WTC11 (cell line): Measurements from ENCODE around the gene NDRG2. TPM values are rescaled to one million over a fixed set of nuclear protein-coding genes. Genes with fewer than 3 reads are reported as not detected.

Experiments
- ATAC-seq: fragments of 200-7000 bp; cut with Tn5 transposase; 2 replicates; pipeline ENCODE4 v1.10.0; 2021; ENCODE audit warnings: mild to moderate bottlenecking, moderate library complexity
- CTCF ChIA-PET: fragments of 300-600 bp; sonication (Branson Sonifier 250); formaldehyde crosslinking; loops from one replicate; lab custom pipeline; 2021; ENCODE audit warnings: antibody characterized with exemption; lab: Charles Lee
- POLR2A ChIA-PET: fragments of 350-600 bp; sonication (Branson Sonifier 250); formaldehyde crosslinking; loops from one replicate; lab custom pipeline; 2021; ENCODE audit warnings: antibody characterized with exemption; lab: Charles Lee
- DNase-seq: peaks from one replicate; pipeline ENCODE4 v3.0.0; 2021; ENCODE audit warnings: low spot score
- H3K27ac Mint-ChIP-seq: 2 replicates; pipeline ENCODE4 v1.8.0; 2021; ENCODE audit warnings: mixed read lengths
- H3K27me3 Mint-ChIP-seq: 2 replicates; pipeline ENCODE4 v1.8.0; 2021; ENCODE audit warnings: low read depth, mild to moderate bottlenecking, moderate library complexity, mixed read lengths
- H3K36me3 Mint-ChIP-seq: 2 replicates; pipeline ENCODE4 v1.8.0; 2021; ENCODE audit warnings: mixed read lengths
- H3K4me1 Mint-ChIP-seq: 2 replicates; pipeline ENCODE4 v1.8.0; 2022; ENCODE audit warnings: mixed read lengths
- H3K4me3 Mint-ChIP-seq: 2 replicates; pipeline ENCODE4 v1.8.0; 2021; ENCODE audit warnings: mild to moderate bottlenecking, moderate library complexity, mixed read lengths
- H3K9me3 Mint-ChIP-seq: 2 replicates; pipeline ENCODE4 v1.8.0; 2021; ENCODE audit warnings: mixed read lengths
- E2F5 ChIP-seq: sonication (generic); formaldehyde crosslinking; IDR thresholded peaks from 2 replicates; pipeline ENCODE4 v1.8.1; 2022; ENCODE audit warnings: mild to moderate bottlenecking, moderate library complexity, missing genetic modification reagents
- FOXJ3 ChIP-seq: sonication (generic); formaldehyde crosslinking; IDR thresholded peaks from 2 replicates; pipeline ENCODE4 v1.9.0; 2021; ENCODE audit warnings: missing genetic modification reagents, mild to moderate bottlenecking, borderline replicate concordance
- OVOL2 ChIP-seq: fragments of 250-450 bp; sonication (Bioruptor Pico); IDR thresholded peaks from 2 replicates; pipeline ENCODE4 v1.9.0; 2021; ENCODE audit warnings: mild to moderate bottlenecking, borderline replicate concordance
- SP1 ChIP-seq: sonication (generic); formaldehyde crosslinking; conservative IDR thresholded peaks from 2 replicates; pipeline ENCODE4 v1.8.1; 2022; ENCODE audit warnings: missing genetic modification reagents
- TP53 ChIP-seq: sonication (generic); formaldehyde crosslinking; IDR thresholded peaks from 2 replicates; pipeline ENCODE4 v1.8.1; 2023; ENCODE audit warnings: mild to moderate bottlenecking, missing genetic modification reagents
- ZNF121 ChIP-seq: sonication (generic); formaldehyde crosslinking; IDR thresholded peaks from 2 replicates; pipeline ENCODE4 v1.8.0; 2023; ENCODE audit warnings: missing genetic modification reagents
- ZNF263 ChIP-seq: sonication (generic); formaldehyde crosslinking; IDR thresholded peaks from 2 replicates; pipeline ENCODE4 v1.8.1; 2022; ENCODE audit warnings: low read depth, mild to moderate bottlenecking, moderate library complexity, missing genetic modification reagents
- ZNF317 ChIP-seq: sonication (generic); formaldehyde crosslinking; IDR thresholded peaks from 2 replicates; pipeline ENCODE4 v1.8.1; 2023; ENCODE audit warnings: low read depth, mild to moderate bottlenecking, moderate library complexity, missing genetic modification reagents, borderline replicate concordance
- total RNA-seq: library from RNA; stranded (reverse); gene quantifications from 3 replicates; pipeline ENCODE4 v1.2.3, GENCODE V29; 2021
- TF ChIP-seq, protein P1 (sequence below): sonication (generic); formaldehyde crosslinking; IDR thresholded peaks from 2 replicates; pipeline ENCODE4 v1.8.1; 2023; ENCODE audit warnings: mild to moderate bottlenecking, missing genetic modification reagents, borderline replicate concordance
- TF ChIP-seq, protein P2 (sequence below): fragments of 250-450 bp; sonication (Bioruptor Pico); IDR thresholded peaks from 2 replicates; pipeline ENCODE4 v1.8.0; 2021; ENCODE audit warnings: mild to moderate bottlenecking
- TF ChIP-seq, protein P3 (sequence below): sonication (generic); formaldehyde crosslinking; IDR thresholded peaks from 2 replicates; pipeline ENCODE4 v1.8.0; 2022; ENCODE audit warnings: mild to moderate bottlenecking, missing genetic modification reagents
- TF ChIP-seq, protein P4 (sequence below): sonication (generic); formaldehyde crosslinking; IDR thresholded peaks from 2 replicates; pipeline ENCODE4 v1.8.1; 2022; ENCODE audit warnings: missing genetic modification reagents, borderline replicate concordance
- TF ChIP-seq, protein P5 (sequence below): fragments of 200-600 bp; IDR thresholded peaks from 2 replicates; pipeline ENCODE4 v1.8.0; 2022; ENCODE audit warnings: antibody characterized with exemption
- TF ChIP-seq, protein P6 (sequence below): sonication (generic); formaldehyde crosslinking; IDR thresholded peaks from 2 replicates; pipeline ENCODE4 v1.8.0; 2022; ENCODE audit warnings: mild to moderate bottlenecking, missing genetic modification reagents

NDRG2 gene
- total RNA-seq, 1 experiment from 2014 or later = 32.2 TPM

- ATAC-seq (no peak), DNase-seq (no peak)
- H3K27ac Mint-ChIP-seq = no peak overlapping the region
- peaks cover 17% of the 10 kb centered on the region for H3K4me1 Mint-ChIP-seq
- ChIA-PET CTCF (interaction anchor here (0.9 to 9.1 kb wide), 5 partner anchors 17 to 72 kb away, joined by 3 to 670 read pairs (median 5); partner anchors contain the start of genes RNASE7 and SLC39A2), POLR2A (no interaction called here)
- no peaks in the 10 kb centered on the region for H3K9me3 Mint-ChIP-seq
- H3K4me3 Mint-ChIP-seq = no peak overlapping the region
- peaks cover 6% of the 10 kb centered on the region; the same call in 1 of the 2 replicates for H3K36me3 Mint-ChIP-seq
- TF ChIP-seq ZNF263 (CRISPR knock-in tag) = no peak
- TF ChIP-seq SP1 (CRISPR knock-in tag) = no peak
- TF ChIP-seq, protein P1, sequence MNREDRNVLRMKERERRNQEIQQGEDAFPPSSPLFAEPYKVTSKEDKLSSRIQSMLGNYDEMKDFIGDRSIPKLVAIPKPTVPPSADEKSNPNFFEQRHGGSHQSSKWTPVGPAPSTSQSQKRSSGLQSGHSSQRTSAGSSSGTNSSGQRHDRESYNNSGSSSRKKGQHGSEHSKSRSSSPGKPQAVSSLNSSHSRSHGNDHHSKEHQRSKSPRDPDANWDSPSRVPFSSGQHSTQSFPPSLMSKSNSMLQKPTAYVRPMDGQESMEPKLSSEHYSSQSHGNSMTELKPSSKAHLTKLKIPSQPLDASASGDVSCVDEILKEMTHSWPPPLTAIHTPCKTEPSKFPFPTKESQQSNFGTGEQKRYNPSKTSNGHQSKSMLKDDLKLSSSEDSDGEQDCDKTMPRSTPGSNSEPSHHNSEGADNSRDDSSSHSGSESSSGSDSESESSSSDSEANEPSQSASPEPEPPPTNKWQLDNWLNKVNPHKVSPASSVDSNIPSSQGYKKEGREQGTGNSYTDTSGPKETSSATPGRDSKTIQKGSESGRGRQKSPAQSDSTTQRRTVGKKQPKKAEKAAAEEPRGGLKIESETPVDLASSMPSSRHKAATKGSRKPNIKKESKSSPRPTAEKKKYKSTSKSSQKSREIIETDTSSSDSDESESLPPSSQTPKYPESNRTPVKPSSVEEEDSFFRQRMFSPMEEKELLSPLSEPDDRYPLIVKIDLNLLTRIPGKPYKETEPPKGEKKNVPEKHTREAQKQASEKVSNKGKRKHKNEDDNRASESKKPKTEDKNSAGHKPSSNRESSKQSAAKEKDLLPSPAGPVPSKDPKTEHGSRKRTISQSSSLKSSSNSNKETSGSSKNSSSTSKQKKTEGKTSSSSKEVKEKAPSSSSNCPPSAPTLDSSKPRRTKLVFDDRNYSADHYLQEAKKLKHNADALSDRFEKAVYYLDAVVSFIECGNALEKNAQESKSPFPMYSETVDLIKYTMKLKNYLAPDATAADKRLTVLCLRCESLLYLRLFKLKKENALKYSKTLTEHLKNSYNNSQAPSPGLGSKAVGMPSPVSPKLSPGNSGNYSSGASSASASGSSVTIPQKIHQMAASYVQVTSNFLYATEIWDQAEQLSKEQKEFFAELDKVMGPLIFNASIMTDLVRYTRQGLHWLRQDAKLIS = no peak
- TF ChIP-seq, protein P2, sequence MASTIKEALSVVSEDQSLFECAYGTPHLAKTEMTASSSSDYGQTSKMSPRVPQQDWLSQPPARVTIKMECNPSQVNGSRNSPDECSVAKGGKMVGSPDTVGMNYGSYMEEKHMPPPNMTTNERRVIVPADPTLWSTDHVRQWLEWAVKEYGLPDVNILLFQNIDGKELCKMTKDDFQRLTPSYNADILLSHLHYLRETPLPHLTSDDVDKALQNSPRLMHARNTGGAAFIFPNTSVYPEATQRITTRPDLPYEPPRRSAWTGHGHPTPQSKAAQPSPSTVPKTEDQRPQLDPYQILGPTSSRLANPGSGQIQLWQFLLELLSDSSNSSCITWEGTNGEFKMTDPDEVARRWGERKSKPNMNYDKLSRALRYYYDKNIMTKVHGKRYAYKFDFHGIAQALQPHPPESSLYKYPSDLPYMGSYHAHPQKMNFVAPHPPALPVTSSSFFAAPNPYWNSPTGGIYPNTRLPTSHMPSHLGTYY (CRISPR knock-in tag) = no peak
- TF ChIP-seq, protein P3, sequence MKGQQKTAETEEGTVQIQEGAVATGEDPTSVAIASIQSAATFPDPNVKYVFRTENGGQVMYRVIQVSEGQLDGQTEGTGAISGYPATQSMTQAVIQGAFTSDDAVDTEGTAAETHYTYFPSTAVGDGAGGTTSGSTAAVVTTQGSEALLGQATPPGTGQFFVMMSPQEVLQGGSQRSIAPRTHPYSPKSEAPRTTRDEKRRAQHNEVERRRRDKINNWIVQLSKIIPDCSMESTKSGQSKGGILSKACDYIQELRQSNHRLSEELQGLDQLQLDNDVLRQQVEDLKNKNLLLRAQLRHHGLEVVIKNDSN (CRISPR knock-in tag) = no peak
- TF ChIP-seq FOXJ3 (CRISPR knock-in tag) = no peak
- TF ChIP-seq, protein P4, sequence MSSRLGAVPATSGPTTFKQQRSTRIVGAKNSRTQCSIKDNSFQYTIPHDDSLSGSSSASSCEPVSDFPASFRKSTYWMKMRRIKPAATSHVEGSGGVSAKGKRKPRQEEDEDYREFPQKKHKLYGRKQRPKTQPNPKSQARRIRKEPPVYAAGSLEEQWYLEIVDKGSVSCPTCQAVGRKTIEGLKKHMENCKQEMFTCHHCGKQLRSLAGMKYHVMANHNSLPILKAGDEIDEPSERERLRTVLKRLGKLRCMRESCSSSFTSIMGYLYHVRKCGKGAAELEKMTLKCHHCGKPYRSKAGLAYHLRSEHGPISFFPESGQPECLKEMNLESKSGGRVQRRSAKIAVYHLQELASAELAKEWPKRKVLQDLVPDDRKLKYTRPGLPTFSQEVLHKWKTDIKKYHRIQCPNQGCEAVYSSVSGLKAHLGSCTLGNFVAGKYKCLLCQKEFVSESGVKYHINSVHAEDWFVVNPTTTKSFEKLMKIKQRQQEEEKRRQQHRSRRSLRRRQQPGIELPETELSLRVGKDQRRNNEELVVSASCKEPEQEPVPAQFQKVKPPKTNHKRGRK = no peak
- no peak for TF ChIP-seq ZNF317 (CRISPR knock-in tag)
- TF ChIP-seq E2F5 = no peak
- TF ChIP-seq, all 79 proteins: peak for 0
- H3K27me3 Mint-ChIP-seq = peaks cover 8% of the 10 kb centered on the region
Observed at GRCh38 chr14:21017528-21018245, 7.2 kb downstream of the NDRG2 start.

GRCh38 chr14:21016413-21017190 is 8.3 kb downstream of the NDRG2 start:
- no peak overlapping the region for H3K4me3 Mint-ChIP-seq
- POLR2A ChIA-PET = interaction anchor here (2.3 kb wide), 1 partner anchor 23 kb away, joined by 26 read pairs; no protein-coding TSS in a partner anchor
- CTCF ChIA-PET = interaction anchor here (2.4 to 9.1 kb wide), 8 partner anchors 17 to 159 kb away, joined by 5 to 670 read pairs (median 82); partner anchors contain the start of genes ARHGEF40, RNASE7, RNASE8 and SLC39A2
- TF ChIP-seq, protein P4 = no peak
- no peak for TF ChIP-seq TP53 (CRISPR knock-in tag)
- TF ChIP-seq, protein P5, sequence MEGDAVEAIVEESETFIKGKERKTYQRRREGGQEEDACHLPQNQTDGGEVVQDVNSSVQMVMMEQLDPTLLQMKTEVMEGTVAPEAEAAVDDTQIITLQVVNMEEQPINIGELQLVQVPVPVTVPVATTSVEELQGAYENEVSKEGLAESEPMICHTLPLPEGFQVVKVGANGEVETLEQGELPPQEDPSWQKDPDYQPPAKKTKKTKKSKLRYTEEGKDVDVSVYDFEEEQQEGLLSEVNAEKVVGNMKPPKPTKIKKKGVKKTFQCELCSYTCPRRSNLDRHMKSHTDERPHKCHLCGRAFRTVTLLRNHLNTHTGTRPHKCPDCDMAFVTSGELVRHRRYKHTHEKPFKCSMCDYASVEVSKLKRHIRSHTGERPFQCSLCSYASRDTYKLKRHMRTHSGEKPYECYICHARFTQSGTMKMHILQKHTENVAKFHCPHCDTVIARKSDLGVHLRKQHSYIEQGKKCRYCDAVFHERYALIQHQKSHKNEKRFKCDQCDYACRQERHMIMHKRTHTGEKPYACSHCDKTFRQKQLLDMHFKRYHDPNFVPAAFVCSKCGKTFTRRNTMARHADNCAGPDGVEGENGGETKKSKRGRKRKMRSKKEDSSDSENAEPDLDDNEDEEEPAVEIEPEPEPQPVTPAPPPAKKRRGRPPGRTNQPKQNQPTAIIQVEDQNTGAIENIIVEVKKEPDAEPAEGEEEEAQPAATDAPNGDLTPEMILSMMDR = no peak
- TF ChIP-seq, protein P6, sequence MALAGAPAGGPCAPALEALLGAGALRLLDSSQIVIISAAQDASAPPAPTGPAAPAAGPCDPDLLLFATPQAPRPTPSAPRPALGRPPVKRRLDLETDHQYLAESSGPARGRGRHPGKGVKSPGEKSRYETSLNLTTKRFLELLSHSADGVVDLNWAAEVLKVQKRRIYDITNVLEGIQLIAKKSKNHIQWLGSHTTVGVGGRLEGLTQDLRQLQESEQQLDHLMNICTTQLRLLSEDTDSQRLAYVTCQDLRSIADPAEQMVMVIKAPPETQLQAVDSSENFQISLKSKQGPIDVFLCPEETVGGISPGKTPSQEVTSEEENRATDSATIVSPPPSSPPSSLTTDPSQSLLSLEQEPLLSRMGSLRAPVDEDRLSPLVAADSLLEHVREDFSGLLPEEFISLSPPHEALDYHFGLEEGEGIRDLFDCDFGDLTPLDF = no peak
- TF ChIP-seq OVOL2 = no peak
- TF ChIP-seq ZNF121 (CRISPR knock-in tag) = no peak

More at GRCh38 chr14:21016413-21017190, 8.3 kb downstream of the NDRG2 start:
- peaks cover 3% of the 10 kb centered on the region for H3K27me3 Mint-ChIP-seq
- no peak overlapping the region for H3K27ac Mint-ChIP-seq
- peaks cover 5% of the 10 kb centered on the region; the same call in 1 of the 2 replicates for H3K36me3 Mint-ChIP-seq
- ATAC-seq (no peak), DNase-seq (no peak)
- H3K4me1 Mint-ChIP-seq = peaks cover 12% of the 10 kb centered on the region
- no peaks in the 10 kb centered on the region for H3K9me3 Mint-ChIP-seq
